HK-2 (cell line): ENCODE measurements around the gene GSK3B.
"Not testable (repeated sequence)": the region's sequence is repeated elsewhere in the genome, so short reads cannot be mapped to it uniquely, and the experiment has no call there.

ENCODE experiments used
- DNase-seq: peaks from one replicate; pipeline ENCODE4 v3.0.0-alpha.2; 2018; ENCODE audit not compliant: unreplicated experiment

GSK3B gene

DNA sequence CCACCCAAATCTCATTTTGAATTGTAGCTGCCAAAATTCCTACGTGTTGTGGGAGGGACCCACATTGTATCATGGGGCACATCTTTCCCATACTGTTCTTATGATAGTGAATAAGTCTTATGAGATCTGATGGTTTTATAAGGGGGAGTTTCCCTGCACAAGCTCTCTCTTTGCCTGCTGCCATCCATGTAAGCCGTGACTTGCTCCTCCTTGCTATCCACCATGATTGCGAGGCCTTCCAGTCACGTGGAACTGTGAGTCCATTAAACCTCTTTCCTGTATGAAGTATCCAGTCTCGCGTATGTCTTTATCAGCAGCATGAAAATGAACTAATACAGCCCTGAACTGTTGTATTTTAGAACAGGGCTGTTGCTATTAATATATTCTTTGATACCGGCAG, 40.6 kb downstream of the GSK3B start:
- DNase-seq, result not testable (repeated sequence)

DNA sequence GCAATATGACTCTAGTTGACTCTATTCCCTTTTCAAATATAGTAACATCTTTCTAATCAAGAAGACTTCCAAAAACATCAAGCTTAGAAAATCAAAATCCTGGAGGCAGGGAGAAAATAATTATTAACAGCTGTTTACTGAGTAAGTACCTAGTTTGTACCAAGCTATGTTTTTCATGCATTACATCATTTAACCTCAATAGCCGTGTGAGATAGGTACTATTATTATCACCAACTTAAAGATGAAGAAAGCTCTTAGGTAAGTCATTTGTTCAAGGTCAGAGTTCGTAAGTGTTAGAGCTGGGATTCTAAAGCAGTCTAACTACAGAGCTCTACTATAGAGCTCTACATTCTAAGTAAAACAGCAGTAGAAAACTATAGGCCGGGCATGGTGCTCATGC, 41.6 kb downstream of the GSK3B start:
- DNase-seq, result no peak

DNA sequence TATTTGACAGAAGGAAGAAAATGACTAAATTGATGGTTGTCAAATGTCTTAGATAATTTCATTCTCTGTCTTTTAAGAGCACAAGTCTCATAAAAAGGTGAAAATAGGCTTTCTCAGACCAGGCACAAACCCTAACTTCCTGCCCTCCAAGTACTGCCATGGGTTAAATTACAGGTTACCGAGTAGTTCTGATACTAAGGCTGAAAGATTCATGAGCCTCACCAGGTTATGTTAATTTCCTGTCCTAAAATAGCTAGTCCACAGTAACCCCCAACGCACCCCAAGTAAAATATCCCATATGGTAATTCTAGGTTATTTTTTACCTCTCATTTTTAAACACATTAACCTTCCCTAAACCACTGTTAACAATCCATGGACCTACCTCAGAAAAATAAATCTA, 42.0 kb downstream of the GSK3B start:
- no peak for DNase-seq

GRCh38 chr3:120051570-120051969, 42.7 kb downstream of the GSK3B start:
- DNase-seq, result not testable (repeated sequence)

DNA sequence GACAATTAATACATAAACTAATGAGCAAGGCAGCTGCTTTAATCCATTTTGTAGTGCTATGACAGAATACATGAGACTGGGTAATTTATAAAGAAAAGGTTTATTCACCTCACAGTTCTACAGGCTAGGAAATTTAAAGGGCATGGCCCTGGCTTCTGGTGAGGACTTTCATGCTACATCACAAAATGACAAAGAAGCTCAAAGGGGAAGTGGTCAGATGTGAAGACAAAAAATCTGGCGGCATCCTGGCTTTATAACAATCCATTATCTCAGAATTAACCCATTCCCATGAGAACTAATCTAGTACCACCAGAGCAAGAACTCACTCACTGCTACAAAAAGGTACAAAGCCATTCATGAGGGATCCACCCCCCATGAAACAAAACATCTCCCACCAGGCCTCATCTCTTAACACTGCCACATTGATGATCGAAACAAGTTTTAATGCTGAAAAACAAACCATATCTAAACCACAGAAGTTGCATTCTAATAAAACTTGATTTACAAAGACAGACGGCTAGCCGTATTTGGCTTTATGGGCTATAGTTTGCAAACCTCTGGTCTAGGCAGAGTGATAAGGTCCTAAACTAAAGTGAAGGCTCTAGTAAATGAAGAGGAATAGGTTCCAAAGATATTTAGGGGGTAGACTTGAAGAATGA, 44.2 kb downstream of the GSK3B start:
- no peak for DNase-seq

GRCh38 chr3:120049072-120049471, 45.2 kb downstream of the GSK3B start:
- DNase-seq, result no peak

- no peak for DNase-seq
Observed at GRCh38 chr3:120048355-120049041, 45.7 kb downstream of the GSK3B start.

DNA sequence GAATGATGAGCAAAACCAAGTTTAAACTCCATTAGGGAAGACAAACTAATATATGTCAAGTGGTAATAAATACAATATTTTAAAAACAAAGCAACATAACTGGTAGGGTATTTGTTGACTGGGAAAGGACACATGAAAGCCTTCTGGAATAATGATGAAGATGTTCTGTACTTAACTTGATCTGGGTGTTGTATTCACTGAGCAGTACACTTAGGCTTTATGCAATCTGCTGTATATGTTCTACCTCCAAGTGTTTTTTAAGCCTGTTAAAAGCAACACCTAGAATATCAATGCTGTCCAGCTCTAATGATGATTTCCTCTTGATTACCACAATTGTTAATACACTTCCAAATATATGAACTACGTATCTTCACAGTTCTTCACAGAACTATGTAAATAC, 46.6 kb downstream of the GSK3B start:
- no peak for DNase-seq

GRCh38 chr3:120040813-120041377, 53.4 kb downstream of the GSK3B start:
- DNase-seq, result no peak

DNA sequence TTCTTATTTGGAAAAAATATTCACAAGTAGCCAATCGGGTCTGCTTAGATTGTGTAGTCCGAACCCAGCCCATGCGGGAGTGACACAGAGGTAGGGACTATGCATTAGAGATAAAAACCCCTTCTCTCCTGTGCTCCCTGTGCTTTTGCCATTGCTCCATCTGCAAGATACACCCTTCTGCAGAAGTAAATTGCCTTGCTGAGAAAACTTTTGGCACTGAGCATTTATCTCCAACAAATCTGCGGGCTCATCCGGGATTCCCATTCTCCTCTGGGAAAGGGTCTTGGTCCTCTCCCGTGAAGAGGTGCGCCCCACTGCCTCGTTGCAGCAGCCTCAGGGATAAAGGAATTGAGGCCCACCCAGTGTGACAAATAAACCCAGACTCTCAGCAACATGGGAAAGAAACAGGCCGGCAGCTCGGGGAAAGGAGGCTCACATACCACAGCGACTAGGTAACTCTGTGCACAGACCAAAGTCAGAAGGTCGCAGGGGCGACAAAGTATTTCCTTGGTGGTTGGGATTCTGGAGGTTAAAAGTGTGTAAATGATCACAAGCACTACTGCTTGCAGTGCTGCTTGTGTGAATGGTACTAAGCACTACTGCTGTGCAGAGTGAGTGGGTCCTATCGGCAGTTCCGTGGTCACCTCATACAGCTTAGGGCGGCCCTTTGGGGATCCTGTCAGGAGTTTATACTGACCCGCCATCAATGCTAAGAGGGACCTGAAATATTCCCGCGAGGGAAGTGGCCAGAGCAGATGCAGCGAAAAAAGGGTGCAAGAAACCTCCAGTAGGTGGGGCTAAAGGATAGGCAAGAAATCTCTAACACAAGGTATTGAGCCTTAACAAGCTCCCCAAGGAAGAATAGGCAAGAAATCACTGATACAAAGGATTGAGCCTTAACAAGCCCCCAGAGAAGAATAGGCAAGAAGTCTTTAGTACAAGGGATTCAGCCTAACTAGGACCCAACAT, 54.3 kb downstream of the GSK3B start:
- DNase-seq, result no peak

DNA sequence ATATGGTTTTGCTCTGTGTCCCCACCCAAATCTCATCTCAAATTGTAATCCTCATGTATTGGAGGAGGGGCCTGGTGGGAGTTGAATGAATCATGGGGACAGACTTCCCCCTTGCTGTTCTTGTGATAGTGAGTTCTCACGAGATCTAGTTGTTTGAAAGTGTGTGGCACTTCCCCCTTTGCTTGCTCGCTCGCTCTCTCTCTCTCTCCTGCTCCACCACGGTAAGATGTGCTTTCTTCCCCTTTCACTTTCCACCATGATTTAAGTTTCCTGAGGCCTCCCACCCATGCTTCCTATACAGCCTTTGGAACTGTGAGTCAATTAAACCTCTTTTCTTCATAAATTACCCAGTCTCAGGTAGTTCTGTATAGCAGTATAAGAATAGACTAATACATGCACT, 60.7 kb downstream of the GSK3B start:
- no peak for DNase-seq

- DNase-seq, result no peak
Observed at GRCh38 chr3:120031561-120031960, 62.7 kb downstream of the GSK3B start.

GRCh38 chr3:120029749-120030148, 64.5 kb downstream of the GSK3B start:
- DNase-seq, result no peak

GRCh38 chr3:120028271-120029047, 65.8 kb downstream of the GSK3B start:
- DNase-seq, result no peak

DNA sequence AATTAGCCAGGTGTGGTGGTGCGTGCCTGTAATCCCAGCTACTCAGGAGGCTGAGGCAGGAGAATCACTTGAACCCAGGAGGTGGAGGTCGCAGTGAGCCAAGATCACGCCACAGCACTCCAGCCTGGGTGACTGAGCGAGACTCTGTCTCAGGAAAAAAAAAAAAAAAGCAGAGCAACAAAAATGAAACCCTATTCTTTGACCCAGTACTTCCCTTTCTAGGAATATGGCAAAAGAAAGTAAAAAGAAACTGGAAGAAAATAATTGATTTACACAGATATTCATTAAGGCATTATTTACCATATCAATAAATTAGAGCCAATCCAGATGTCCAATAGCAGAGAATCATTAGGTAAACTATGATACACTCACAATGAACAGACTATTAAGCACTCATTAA, 67.0 kb downstream of the GSK3B start:
- DNase-seq, result no peak

GRCh38 chr3:120025520-120025919, 68.7 kb downstream of the GSK3B start:
- no peak for DNase-seq

DNA sequence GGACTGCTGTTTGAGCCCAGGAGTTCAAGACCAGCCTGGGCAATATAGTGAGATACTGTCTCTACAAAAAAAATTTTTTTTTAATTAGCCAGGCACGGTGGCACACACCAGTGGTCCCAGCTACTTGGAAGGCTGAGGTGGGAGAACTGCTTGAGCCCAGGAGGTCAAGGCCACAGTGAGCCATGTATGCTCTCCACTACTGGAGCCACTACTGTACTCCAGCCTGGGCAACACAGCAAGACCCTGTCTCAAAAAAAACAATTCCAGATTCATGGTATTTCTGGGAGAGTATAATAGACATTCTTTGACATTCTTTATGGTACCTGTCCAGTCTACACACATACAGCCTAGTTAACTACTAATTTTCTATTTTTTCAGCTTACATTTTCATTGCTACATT, 70.1 kb downstream of the GSK3B start:
- no peak for DNase-seq

DNA sequence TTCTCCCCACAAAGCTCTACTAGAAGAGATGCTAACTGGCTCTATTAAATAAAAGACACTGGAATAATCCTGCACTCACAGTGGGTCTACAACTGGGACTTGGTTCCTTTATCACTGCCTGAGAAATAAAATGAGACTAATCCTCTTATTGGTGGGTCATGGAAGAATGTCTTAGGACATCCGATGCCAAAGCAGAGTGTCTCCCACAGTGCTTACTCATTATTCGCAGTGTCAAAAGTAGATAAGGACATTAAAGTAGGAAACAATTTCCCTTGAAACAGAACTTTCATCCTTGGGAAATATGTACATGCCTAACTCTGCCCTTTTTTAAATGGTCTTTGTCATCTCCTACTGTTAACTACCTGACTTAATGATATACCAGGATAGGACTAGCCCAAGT, 71.5 kb downstream of the GSK3B start:
- no peak for DNase-seq

DNA sequence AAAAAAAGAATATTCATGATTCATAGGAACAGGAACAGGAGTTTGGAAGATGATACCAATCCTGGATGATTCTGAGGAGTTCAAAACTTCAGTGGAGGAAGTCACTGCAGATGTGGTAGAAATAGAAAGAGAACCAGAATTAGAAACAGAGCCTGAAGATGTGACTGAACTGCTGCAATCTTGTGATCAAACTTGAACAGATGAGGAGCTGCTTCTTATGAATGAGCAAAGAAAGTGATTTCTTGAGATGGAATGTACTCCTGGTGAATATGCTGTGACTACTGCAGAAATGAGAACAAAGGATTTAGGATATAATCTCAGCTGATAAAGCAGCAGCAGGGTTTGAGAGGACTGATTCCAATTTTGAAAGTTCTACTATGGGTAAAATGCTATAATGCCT, 72.7 kb downstream of the GSK3B start:
- no peak for DNase-seq

GRCh38 chr3:120018299-120018698, 75.9 kb downstream of the GSK3B start:
- DNase-seq, result no peak

- DNase-seq, result no peak
Observed at GRCh38 chr3:120017692-120018091, 76.6 kb downstream of the GSK3B start.
